ENCODE data around the gene DEPDC1. TPM values are rescaled to one million over a fixed set of nuclear protein-coding genes. Genes with fewer than 3 reads are reported as not detected.

Gene DEPDC1
- total RNA-seq, 1 experiment from 2014 or later: 61.9 TPM

GRCh38 chr1:68433395-68433794 is 63.5 kb downstream of the DEPDC1 start:
- Histone ChIP-seq H2AFZ (ENCODE audit: low read depth, low read length, poor library complexity, severe bottlenecking) (no peak overlapping the region), H3K9ac (ENCODE audit: low read length) (no peak overlapping the region), H3K9me2 (ENCODE audit: insufficient read depth) (no peaks in the 10 kb centered on the region), H3K4me2 (ENCODE audit: low read length) (no peak overlapping the region), H3K4me1 (ENCODE audit: control insufficient read depth in 1 of 2, insufficient read depth in 2 of 2, low read length in 2 of 2) (no peaks in the 10 kb centered on the region), H3K27me3 (ENCODE audit: insufficient read depth, low read length) (no peaks in the 10 kb centered on the region), H3K36me3 (ENCODE audit: control insufficient read depth in 1 of 2, insufficient read depth in 2 of 2, low read length in 2 of 2) (peaks cover 5 to 54% of the 10 kb centered on the region in 2 experiments), H4K20me1 (ENCODE audit: insufficient read depth) (no peaks in the 10 kb centered on the region), H3K4me3 (replicated peaks in 1 of 2; ENCODE audit: low read depth in 1 of 2, low read length in 2 of 2) (no peak overlapping the region), H3K79me2 (ENCODE audit: insufficient read depth, low read length) (peaks cover 45% of the 10 kb centered on the region), H3K9me3 (ENCODE audit: control insufficient read depth in 1 of 2, insufficient read depth in 1 of 2, low read depth in 1 of 2, low read length in 2 of 2) (no peaks in the 10 kb centered on the region), H3K27ac (ENCODE audit: low read depth, low read length) (no peak overlapping the region)
- RAD21 ChIA-PET (ENCODE audit: low non-redundant PET in 1 of 2, low total read pairs in 2 of 2, uncharacterized antibody in 2 of 2, unreplicated experiment in 2 of 2): no interaction called here
- BruUV-seq (replicated peaks): no TSS peak
- CTCF ChIA-PET: interaction anchor here (1.4 kb wide), 1 partner anchor 10 kb away, joined by 6 read pairs; no protein-coding TSS in a partner anchor
- intact Hi-C loops (cut with micrococcal nuclease): no loop called here
- POLR2A ChIA-PET: no interaction called here
- ATAC-seq (no peak), DNase-seq (ENCODE audit: low read depth, low spot score) (no peak)
- no peak for TF ChIP-seq ELF1 (IDR thresholded peaks at IDR 0.05; ENCODE audit: borderline replicate concordance, low read depth)
- no peak for TF ChIP-seq CTCF (IDR thresholded peaks at IDR 0.05 in 2 of 3, conservative IDR thresholded peaks at IDR 0.05 in 1 of 3; ENCODE audit: borderline replicate concordance in 1 of 3, insufficient read depth in 1 of 3, low read depth in 2 of 3, low read length in 2 of 3)
- TF ChIP-seq ZFX (IDR thresholded peaks at IDR 0.05): no peak
- TF ChIP-seq TCF7L2 (IDR thresholded peaks at IDR 0.05; ENCODE audit: borderline replicate concordance, extremely low read depth, insufficient read depth, insufficient read length): no peak
- TF ChIP-seq POLR2A (IDR thresholded peaks at IDR 0.05; ENCODE audit: borderline replicate concordance, extremely low read depth, insufficient read depth, insufficient read length): no peak
- no peak for TF ChIP-seq SP1 (IDR thresholded peaks at IDR 0.05; ENCODE audit: low read depth)
- no peak for TF ChIP-seq MAX (IDR thresholded peaks at IDR 0.05)
- TF ChIP-seq SIN3A (IDR thresholded peaks at IDR 0.05; ENCODE audit: low read depth): no peak
- no peak for TF ChIP-seq POLR2AphosphoS5 (IDR thresholded peaks at IDR 0.05; ENCODE audit: low read depth, low read length)
- no peak for TF ChIP-seq EGR1 (IDR thresholded peaks at IDR 0.05; ENCODE audit: low read depth)
- no peak for TF ChIP-seq CBX3 (IDR thresholded peaks at IDR 0.05; ENCODE audit: low read depth)
- TF ChIP-seq CEBPB (IDR thresholded peaks at IDR 0.05; ENCODE audit: low read depth): no peak
- no peak for TF ChIP-seq FOSL1 (IDR thresholded peaks at IDR 0.05; ENCODE audit: low read depth)
- no peak for TF ChIP-seq EZH2 (IDR thresholded peaks at IDR 0.05)
- TF ChIP-seq SRF (IDR thresholded peaks at IDR 0.05; ENCODE audit: low read depth): no peak
- no peak for TF ChIP-seq JUND (IDR thresholded peaks at IDR 0.05)
- TF ChIP-seq EZH2phosphoT487 (IDR thresholded peaks at IDR 0.05; ENCODE audit: borderline replicate concordance): no peak
- TF ChIP-seq ZNF274 (IDR thresholded peaks at IDR 0.05; ENCODE audit: low read depth, low read length): no peak

All from HCT116 (cell line).